IMR-90 (cell line): ENCODE results near the gene CST3. TPM values are rescaled to one million over a fixed set of nuclear protein-coding genes. Genes with fewer than 3 reads are reported as not detected.

Experiments
- ATAC-seq: fragments of 200-7000 bp; cut with Tn5 transposase; 2 replicates; pipeline ENCODE4 v1.9.1; 2020; ENCODE audit warnings: low read depth, mild to moderate bottlenecking, moderate library complexity
- BruUV-seq: library from RNA; stranded (reverse); fragments of 400-500 nt; replicated peaks from 2 replicates; lab custom pipeline; 2021; lab: Mats Ljungman, UMichigan
- CTCF ChIA-PET: fragments of 300-600 bp; formaldehyde crosslinking; extraction: SDS; loops from one replicate; lab custom pipeline; 2021; ENCODE audit warnings: antibody characterized with exemption; lab: Yijun Ruan, JAX
- POLR2A ChIA-PET: fragments of 300-600 bp; sonication (Branson Sonifier 250); formaldehyde crosslinking; loops from one replicate; lab custom pipeline; 2022; ENCODE audit warnings: antibody characterized with exemption; ENCODE audit not compliant: unreplicated experiment; lab: Charles Lee
- DNase-seq: peaks from one replicate; pipeline ENCODE4 v3.0.0; 2013
- H2AFZ ChIP-seq: replicated peaks from 2 replicates; pipeline ENCODE3; 2013; ENCODE audit warnings: low read length, mild to moderate bottlenecking; ENCODE audit not compliant: poor library complexity
- H2AK5ac ChIP-seq: 2 replicates; pipeline ENCODE4 v1.6.1; 2013; ENCODE audit warnings: low read depth, low read length, inconsistent platforms
- H2AK9ac ChIP-seq: replicated peaks from 2 replicates; pipeline ENCODE3; 2013; ENCODE audit warnings: mild to moderate bottlenecking, low read depth, low read length, moderate library complexity; ENCODE audit not compliant: poor library complexity
- H2BK120ac ChIP-seq: 2 replicates; pipeline ENCODE4 v1.6.1; 2013; ENCODE audit warnings: low read depth, low read length, inconsistent platforms
- H2BK15ac ChIP-seq: 3 replicates; pipeline ENCODE4 v1.6.1; 2013; ENCODE audit warnings: low read depth, low read length, inconsistent platforms
- H2BK20ac ChIP-seq: 2 replicates; pipeline ENCODE4 v1.6.1; 2013; ENCODE audit warnings: low read depth, mild to moderate bottlenecking, inconsistent platforms, low read length, moderate library complexity
- H2BK5ac ChIP-seq: 2 replicates; pipeline ENCODE4 v1.6.1; 2013; ENCODE audit warnings: mild to moderate bottlenecking, low read depth, low read length, inconsistent platforms; ENCODE audit not compliant: poor library complexity, severe bottlenecking
- H3K14ac ChIP-seq: replicated peaks from 2 replicates; pipeline ENCODE4 v1.6.1; 2013; ENCODE audit warnings: low read depth, low read length, inconsistent platforms
- H3K18ac ChIP-seq: 2 replicates; pipeline ENCODE4 v1.6.1; 2013; ENCODE audit warnings: low read depth, low read length, control low read depth
- H3K23ac ChIP-seq: 2 replicates; pipeline ENCODE4 v1.6.1; 2013; ENCODE audit warnings: low read depth, low read length, inconsistent platforms
- H3K27ac ChIP-seq: 2 replicates; pipeline ENCODE4 v1.5.1; 2013; ENCODE audit warnings: mild to moderate bottlenecking, control low read depth, low read length; ENCODE audit not compliant: insufficient read depth
- H3K27me3 ChIP-seq: 2 replicates; pipeline ENCODE4 v1.6.1; 2013; ENCODE audit warnings: low read length; ENCODE audit not compliant: control insufficient read depth, insufficient read depth
- H3K36me3 ChIP-seq: 2 replicates; pipeline ENCODE4 v1.6.1; 2013; ENCODE audit warnings: low read length, mixed read lengths; ENCODE audit not compliant: control insufficient read depth, insufficient read depth
- H3K4ac ChIP-seq: 2 replicates; pipeline ENCODE4 v1.6.1; 2013; ENCODE audit warnings: low read depth, low read length, inconsistent platforms
- H3K4me1 ChIP-seq: 2 replicates; pipeline ENCODE4 v1.6.1; 2013; ENCODE audit warnings: low read length, mixed read lengths; ENCODE audit not compliant: control insufficient read depth, insufficient read depth
- H3K4me2 ChIP-seq: 2 replicates; pipeline ENCODE4 v1.6.1; 2013; ENCODE audit warnings: low read depth, mild to moderate bottlenecking, control low read depth, low read length, moderate library complexity
- H3K4me3 ChIP-seq: 2 replicates; pipeline ENCODE4 v1.5.1; 2013; ENCODE audit warnings: low read depth, mild to moderate bottlenecking, control low read depth, low read length, moderate library complexity; ENCODE audit not compliant: insufficient read depth
- H3K56ac ChIP-seq: 2 replicates; pipeline ENCODE4 v1.6.1; 2013; ENCODE audit warnings: low read length, inconsistent platforms; ENCODE audit not compliant: insufficient read depth; ENCODE audit errors: extremely low read depth
- H3K79me1 ChIP-seq, 2 experiments: 2 replicates each; pipeline ENCODE4 v1.6.1; 2013; ENCODE audit warnings: low read length in 2 of 2, inconsistent platforms in 1 of 2, low read depth in 1 of 2
- H3K9ac ChIP-seq: 2 replicates; pipeline ENCODE4 v1.6.1; 2013; ENCODE audit warnings: low read depth, low read length, control low read depth
- H3K9me1 ChIP-seq: 2 replicates; pipeline ENCODE4 v1.6.1; 2013; ENCODE audit warnings: low read length, inconsistent platforms; ENCODE audit not compliant: insufficient read depth
- H3K9me3 ChIP-seq: 2 replicates; pipeline ENCODE4 v1.6.1; 2013; ENCODE audit warnings: low read length; ENCODE audit not compliant: control insufficient read depth, insufficient read depth
- H4K20me1 ChIP-seq: 2 replicates; pipeline ENCODE4 v1.6.1; 2013; ENCODE audit warnings: low read length, inconsistent platforms; ENCODE audit not compliant: insufficient read depth
- H4K5ac ChIP-seq: 2 replicates; pipeline ENCODE4 v1.6.1; 2013; ENCODE audit warnings: mild to moderate bottlenecking, low read depth, low read length, control low read depth
- H4K8ac ChIP-seq, 2 experiments: 2 replicates each; pipeline ENCODE4 v1.6.1; 2013; ENCODE audit warnings: low read depth in 2 of 2, low read length in 2 of 2, control low read depth in 1 of 2, inconsistent platforms in 1 of 2
- H4K91ac ChIP-seq: 2 replicates; pipeline ENCODE4 v1.6.1; 2013; ENCODE audit warnings: low read depth, low read length, inconsistent platforms; ENCODE audit not compliant: insufficient read depth
- BHLHE40 ChIP-seq: fragments of 150-350 bp; IDR thresholded peaks from 2 replicates; pipeline ENCODE4 v1.6.1; 2016; ENCODE audit warnings: mild to moderate bottlenecking, low read depth, low read length
- CEBPB ChIP-seq: IDR thresholded peaks from 2 replicates; pipeline ENCODE4 v1.6.1; 2012; ENCODE audit warnings: low read depth, low read length, improper control_type of control experiment
- CHD1 ChIP-seq: IDR thresholded peaks from 2 replicates; pipeline ENCODE4 v1.6.1; 2012; ENCODE audit warnings: low read depth, low read length, improper control_type of control experiment
- FOS ChIP-seq: fragments of 150-350 bp; IDR thresholded peaks from 2 replicates; pipeline ENCODE4 v1.6.1; 2016; ENCODE audit warnings: low read depth, low read length
- MAFK ChIP-seq: IDR thresholded peaks from 2 replicates; pipeline ENCODE4 v1.6.1; 2012; ENCODE audit warnings: low read depth, low read length, improper control_type of control experiment
- MAZ ChIP-seq: IDR thresholded peaks from 2 replicates; pipeline ENCODE4 v1.6.1; 2012; ENCODE audit warnings: low read depth, mild to moderate bottlenecking, low read length, improper control_type of control experiment, moderate library complexity, borderline replicate concordance
- MXI1 ChIP-seq: IDR thresholded peaks from 2 replicates; pipeline ENCODE4 v1.6.1; 2012; ENCODE audit warnings: low read depth, mild to moderate bottlenecking, low read length, moderate library complexity, borderline replicate concordance
- NFE2L2 ChIP-seq: fragments of 150-350 bp; IDR thresholded peaks from 2 replicates; pipeline ENCODE4 v1.6.1; 2016; ENCODE audit warnings: low read depth, mild to moderate bottlenecking, low read length
- POLR2A ChIP-seq: IDR thresholded peaks from 2 replicates; pipeline ENCODE4 v1.6.1; 2012; ENCODE audit warnings: mild to moderate bottlenecking, low read depth, low read length
- RAD21 ChIP-seq: IDR thresholded peaks from 2 replicates; pipeline ENCODE4 v1.6.1; 2012; ENCODE audit warnings: low read length, improper control_type of control experiment
- RCOR1 ChIP-seq: IDR thresholded peaks from 2 replicates; pipeline ENCODE4 v1.6.1; 2012; ENCODE audit warnings: mild to moderate bottlenecking, low read length, improper control_type of control experiment; ENCODE audit not compliant: insufficient replicate concordance
- RFX5 ChIP-seq: IDR thresholded peaks from 2 replicates; pipeline ENCODE4 v1.8.0; 2012; ENCODE audit warnings: low read depth, mild to moderate bottlenecking, low read length, moderate library complexity
- SMC3 ChIP-seq: fragments of 150-350 bp; IDR thresholded peaks from 2 replicates; pipeline ENCODE4 v1.6.1; 2016; ENCODE audit warnings: low read depth, mild to moderate bottlenecking, antibody characterized with exemption, low read length, moderate library complexity
- WGBS, 2 experiments: methylation state at CpG; one replicate each; pipeline versions ENCODE4 v1.1.5 to v1.1.7; 2013; ENCODE audit warnings: missing lambda C conversion rate in 2 of 2; ENCODE audit not compliant: insufficient read length in 1 of 2; ENCODE audit errors: extremely low coverage in 2 of 2; 5-methylcytosine and 5-hydroxymethylcytosine counted together
- dilution Hi-C: fragments of 300-500 bp; cut with HindIII; formaldehyde crosslinking; loops from one replicate; pipeline ENCODE4 v1.14.3; 2018; ENCODE audit warnings: low sequenced_read_pairs; ENCODE audit not compliant: unreplicated experiment
- in situ Hi-C: fragments of 300-500 bp; cut with MboI; formaldehyde crosslinking; loops from 3 replicates; pipeline ENCODE4 v1.14.3; 2019; ENCODE audit warnings: low sequenced_read_pairs, inconsistent platforms, mixed read lengths
- intact Hi-C: fragments of 100-400 bp; cut with micrococcal nuclease; formaldehyde crosslinking; loops from 2 replicates; pipeline ENCODE4 v1.10.0; 2022
- polyA plus RNA-seq, 3 experiments: library from polyadenylated mRNA; depleted of rRNA; stranded (reverse); fragments of >200 nt; gene quantifications; 2 replicates each; pipeline ENCODE4 v1.2.3, GENCODE V29; 2012; ENCODE audit warnings: low replicate concordance in 1 of 3
- total RNA-seq: library from RNA; depleted of rRNA; stranded (reverse); fragments of >200 nt; gene quantifications from 2 replicates; pipeline ENCODE4 v1.2.3, GENCODE V29; 2012
- TF ChIP-seq, protein P1 (sequence below): fragments of 150-350 bp; IDR thresholded peaks from 2 replicates; pipeline ENCODE4 v1.6.1; 2016; ENCODE audit warnings: low read depth, mild to moderate bottlenecking, low read length, moderate library complexity, borderline replicate concordance
- TF ChIP-seq, protein P2 (sequence below): conservative IDR thresholded peaks from 2 replicates; pipeline ENCODE4 v1.5.1; 2012; ENCODE audit warnings: mild to moderate bottlenecking, low read depth, low read length, improper control_type of control experiment
- TF ChIP-seq, protein P3 (sequence below): fragments of 150-350 bp; IDR thresholded peaks from 2 replicates; pipeline ENCODE4 v1.6.1; 2017; ENCODE audit warnings: mild to moderate bottlenecking, antibody characterized with exemption, low read length, low read depth

CST3 gene
- total and polyA plus RNA-seq, 2 of the 4 experiments (the other 2 are of a cell fraction): 26.0 to 471 TPM

DNA sequence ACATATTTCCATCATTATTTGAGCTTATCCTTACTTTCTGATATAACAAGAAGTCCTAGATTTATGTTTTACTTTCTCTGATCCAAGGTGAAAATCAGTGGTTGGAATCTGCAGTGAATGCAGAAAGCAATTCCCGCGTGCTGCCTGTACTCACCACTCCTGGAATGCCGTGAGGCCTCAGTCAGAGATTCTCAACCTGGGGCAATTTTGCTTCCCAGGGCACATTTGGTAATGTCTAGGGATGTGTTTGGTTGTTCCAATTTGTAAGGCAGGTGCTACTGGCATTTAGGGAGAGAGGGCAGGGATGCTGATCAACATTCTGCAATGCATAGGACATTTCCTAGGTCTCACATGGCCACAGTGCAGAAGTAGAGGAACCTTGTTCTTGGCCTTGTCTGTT, 27.2 kb upstream of the CST3 start:
- Histone ChIP-seq H3K14ac (no peak overlapping the region), H3K18ac (no peak overlapping the region), H3K9me1 (no peaks in the 10 kb centered on the region), H3K9me3 (no peaks in the 10 kb centered on the region), H2BK120ac (no peak overlapping the region), H4K91ac (no peak overlapping the region), H3K4me2 (no peak overlapping the region), H3K36me3 (no peaks in the 10 kb centered on the region), H2BK15ac (no peak overlapping the region), H2AFZ (no peak overlapping the region), H3K79me1 (no peaks in the 10 kb centered on the region), H4K5ac (no peak overlapping the region), H2AK9ac (no peak overlapping the region), H3K23ac (no peak overlapping the region), H2BK5ac (no peak overlapping the region), H4K8ac (no peak overlapping the region), H3K4me3 (no peak overlapping the region), H3K27ac (no peak overlapping the region), H2BK20ac (no peak overlapping the region), H3K4ac (no peak overlapping the region), H3K27me3 (peaks cover 6% of the 10 kb centered on the region), H2AK5ac (no peak overlapping the region), H3K56ac (no peak overlapping the region), H4K20me1 (no peaks in the 10 kb centered on the region), H3K9ac (no peak overlapping the region), H3K4me1 (peaks cover 3% of the 10 kb centered on the region)
- intact Hi-C loops: loop anchor here (5.0 to 10.0 kb wide), 2 partner anchors 60 to 223 kb away; no protein-coding TSS in a partner anchor
- ChIA-PET CTCF (no interaction called here), POLR2A (no interaction called here)
- in situ Hi-C loops: loop anchor here (10.0 kb wide), 1 partner anchor 330 kb away; no protein-coding TSS in a partner anchor
- dilution Hi-C loops: no loop called here
- no TSS peak for BruUV-seq
- ATAC-seq (no peak), DNase-seq (no peak)
- no CpG with 5 or more reads among the region's 3 CpGs for WGBS, 2 experiments
- TF ChIP-seq MXI1 (no peak), CEBPB (no peak), MAZ (no peak), FOS (no peak), RAD21 (no peak), NFE2L2 (no peak), SMC3 (no peak), POLR2A (no peak), RCOR1 (no peak), CHD1 (no peak), BHLHE40 (no peak), RFX5 (no peak), MAFK (no peak)
- TF ChIP-seq, protein P1, sequence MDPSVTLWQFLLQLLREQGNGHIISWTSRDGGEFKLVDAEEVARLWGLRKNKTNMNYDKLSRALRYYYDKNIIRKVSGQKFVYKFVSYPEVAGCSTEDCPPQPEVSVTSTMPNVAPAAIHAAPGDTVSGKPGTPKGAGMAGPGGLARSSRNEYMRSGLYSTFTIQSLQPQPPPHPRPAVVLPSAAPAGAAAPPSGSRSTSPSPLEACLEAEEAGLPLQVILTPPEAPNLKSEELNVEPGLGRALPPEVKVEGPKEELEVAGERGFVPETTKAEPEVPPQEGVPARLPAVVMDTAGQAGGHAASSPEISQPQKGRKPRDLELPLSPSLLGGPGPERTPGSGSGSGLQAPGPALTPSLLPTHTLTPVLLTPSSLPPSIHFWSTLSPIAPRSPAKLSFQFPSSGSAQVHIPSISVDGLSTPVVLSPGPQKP: no peak
- TF ChIP-seq, protein P2, sequence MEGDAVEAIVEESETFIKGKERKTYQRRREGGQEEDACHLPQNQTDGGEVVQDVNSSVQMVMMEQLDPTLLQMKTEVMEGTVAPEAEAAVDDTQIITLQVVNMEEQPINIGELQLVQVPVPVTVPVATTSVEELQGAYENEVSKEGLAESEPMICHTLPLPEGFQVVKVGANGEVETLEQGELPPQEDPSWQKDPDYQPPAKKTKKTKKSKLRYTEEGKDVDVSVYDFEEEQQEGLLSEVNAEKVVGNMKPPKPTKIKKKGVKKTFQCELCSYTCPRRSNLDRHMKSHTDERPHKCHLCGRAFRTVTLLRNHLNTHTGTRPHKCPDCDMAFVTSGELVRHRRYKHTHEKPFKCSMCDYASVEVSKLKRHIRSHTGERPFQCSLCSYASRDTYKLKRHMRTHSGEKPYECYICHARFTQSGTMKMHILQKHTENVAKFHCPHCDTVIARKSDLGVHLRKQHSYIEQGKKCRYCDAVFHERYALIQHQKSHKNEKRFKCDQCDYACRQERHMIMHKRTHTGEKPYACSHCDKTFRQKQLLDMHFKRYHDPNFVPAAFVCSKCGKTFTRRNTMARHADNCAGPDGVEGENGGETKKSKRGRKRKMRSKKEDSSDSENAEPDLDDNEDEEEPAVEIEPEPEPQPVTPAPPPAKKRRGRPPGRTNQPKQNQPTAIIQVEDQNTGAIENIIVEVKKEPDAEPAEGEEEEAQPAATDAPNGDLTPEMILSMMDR: no peak
- TF ChIP-seq, protein P3, sequence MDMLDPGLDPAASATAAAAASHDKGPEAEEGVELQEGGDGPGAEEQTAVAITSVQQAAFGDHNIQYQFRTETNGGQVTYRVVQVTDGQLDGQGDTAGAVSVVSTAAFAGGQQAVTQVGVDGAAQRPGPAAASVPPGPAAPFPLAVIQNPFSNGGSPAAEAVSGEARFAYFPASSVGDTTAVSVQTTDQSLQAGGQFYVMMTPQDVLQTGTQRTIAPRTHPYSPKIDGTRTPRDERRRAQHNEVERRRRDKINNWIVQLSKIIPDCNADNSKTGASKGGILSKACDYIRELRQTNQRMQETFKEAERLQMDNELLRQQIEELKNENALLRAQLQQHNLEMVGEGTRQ: no peak
